Mucosa of descending colon (tissue), 3 donors: Measurements from ENCODE around the gene RNF123. TPM values are rescaled to one million over a fixed set of nuclear protein-coding genes. Genes with fewer than 3 reads are reported as not detected.

Experiments used
- ATAC-seq: fragments of 200-7000 bp; cut with Tn5 transposase; one replicate; pipeline ENCODE4 v1.9.1; 2020; ENCODE audit warnings: mild to moderate bottlenecking, moderate library complexity
- DNase-seq, 3 donors: peaks; one replicate each; pipeline ENCODE4 v3.0.0-alpha.2; 2020
- H3K36me3 ChIP-seq: fragments of 200-600 bp; one replicate; pipeline ENCODE4 v1.8.0; 2021; ENCODE audit warnings: low read depth, mild to moderate bottlenecking
- H3K4me1 ChIP-seq: fragments of 200-600 bp; one replicate; pipeline ENCODE4 v1.8.0; 2021; ENCODE audit warnings: low read depth, mild to moderate bottlenecking
- H3K4me3 ChIP-seq: fragments of 200-600 bp; one replicate; pipeline ENCODE4 v1.8.0; 2021; ENCODE audit warnings: mild to moderate bottlenecking
- H3K9me3 ChIP-seq: fragments of 200-600 bp; one replicate; pipeline ENCODE4 v1.8.0; 2021; ENCODE audit warnings: mild to moderate bottlenecking
- CTCF ChIP-seq: fragments of 200-600 bp; IDR thresholded peaks from one replicate; pipeline ENCODE4 v1.8.0; 2022; ENCODE audit warnings: antibody characterized with exemption, mild to moderate bottlenecking
- intact Hi-C, 2 donors: fragments of 100-400 bp; cut with DNase I in 1 of 2; cut with micrococcal nuclease in 1 of 2; formaldehyde crosslinking; loops; one replicate each; pipeline versions ENCODE4 v1.11.0 to v1.11.1; 2022; cut with DNase I, micrococcal nuclease
- total RNA-seq, 3 donors: library from RNA; stranded (reverse); fragmentation: NEBNext Ultra II Directional in 2 of 3; extraction: Animal tissue kit (Norgen Biotek cat#: 25700) in 2 of 3; gene quantifications; one replicate each; pipeline versions ENCODE4 v1.2.1 to v1.2.4, GENCODE V29; 2021 to 2023
- donor health status: DM: no; HTN: no; CAD: no; lungs with moderate emphysema.
- donor health status: DM: no; HTN: no; CAD: no.
- donor health status: DM: no; HTN: yes; CAD: no.

RNF123 gene
- total RNA-seq, 3 donors from 2014 or later = 45.5 to 58.1 (median 51.0) TPM

GRCh38 chr3:49661281-49661680 lies 28.1 kb upstream of the RNF123 start:
- Histone ChIP-seq H3K36me3 (no peaks in the 10 kb centered on the region), H3K4me1 (no peaks in the 10 kb centered on the region), H3K9me3 (no peaks in the 10 kb centered on the region), H3K4me3 (no peak overlapping the region)
- TF ChIP-seq CTCF = no peak
- intact Hi-C loops = no loop called here
- DNase-seq (no peak), ATAC-seq (no peak)

- no peak for ATAC-seq
- H3K9me3 ChIP-seq = no peaks in the 10 kb centered on the region
- TF ChIP-seq CTCF = no peak
- no peaks in the 10 kb centered on the region for H3K4me1 ChIP-seq
- H3K36me3 ChIP-seq = no peaks in the 10 kb centered on the region
- no peak overlapping the region for H3K4me3 ChIP-seq
- intact Hi-C loops = no loop called here
- no peak for DNase-seq
Observed at GRCh38 chr3:49662021-49662420, 27.3 kb upstream of the RNF123 start.

GRCh38 chr3:49662720-49663413 lies 26.5 kb upstream of the RNF123 start:
- Histone ChIP-seq H3K4me3 (no peak overlapping the region), H3K4me1 (no peaks in the 10 kb centered on the region), H3K9me3 (no peaks in the 10 kb centered on the region), H3K36me3 (no peaks in the 10 kb centered on the region)
- intact Hi-C loops = no loop called here
- no peak for TF ChIP-seq CTCF
- DNase-seq = no peak
- ATAC-seq = no peak

- no peaks in the 10 kb centered on the region for H3K36me3 ChIP-seq
- H3K9me3 ChIP-seq = no peaks in the 10 kb centered on the region
- intact Hi-C loops = no loop called here
- no peak overlapping the region for H3K4me3 ChIP-seq
- ATAC-seq (no peak), DNase-seq (no peak)
- no peak for TF ChIP-seq CTCF
- H3K4me1 ChIP-seq = no peaks in the 10 kb centered on the region
Observed at GRCh38 chr3:49663831-49664230, 25.5 kb upstream of the RNF123 start.

GRCh38 chr3:49664300-49664699 lies 25.1 kb upstream of the RNF123 start:
- H3K4me1 ChIP-seq = no peaks in the 10 kb centered on the region
- TF ChIP-seq CTCF = no peak
- intact Hi-C loops = no loop called here
- H3K4me3 ChIP-seq = no peak overlapping the region
- no peaks in the 10 kb centered on the region for H3K9me3 ChIP-seq
- DNase-seq = no peak
- no peak for ATAC-seq
- H3K36me3 ChIP-seq = no peaks in the 10 kb centered on the region
